Keratinocyte (primary cell): ENCODE data around the gene PLPP1. TPM values are rescaled to one million over a fixed set of nuclear protein-coding genes. Genes with fewer than 3 reads are reported as not detected.

Source experiments
- DNase-seq: peaks from one replicate; pipeline ENCODE4 v3.0.0-alpha.2; 2011; ENCODE audit warnings: low read depth, missing footprints, low spot score
- FAIRE-seq: peaks from 2 replicates; lab custom pipeline; 2011; peaks lifted over from hg19 to GRCh38; lab: Jason Lieb, UNC
- H2AFZ ChIP-seq: 2 replicates; pipeline ENCODE4 v1.6.0; 2012; ENCODE audit warnings: low read length, control low read depth, inconsistent platforms; ENCODE audit not compliant: control insufficient read depth
- H3K27ac ChIP-seq: 2 replicates; pipeline ENCODE4 v1.5.1; 2011; ENCODE audit warnings: low read length; ENCODE audit not compliant: control insufficient read depth, insufficient read depth
- H3K27me3 ChIP-seq: 3 replicates; pipeline ENCODE4 v1.6.0; 2011; ENCODE audit warnings: low read length; ENCODE audit not compliant: control insufficient read depth, insufficient read depth; ENCODE audit errors: extremely low read depth
- H3K36me3 ChIP-seq, 2 experiments: 2 replicates in 1 of 2; 3 replicates in 1 of 2; pipeline ENCODE4 v1.5.1; 2011; ENCODE audit warnings: low read length in 2 of 2, mild to moderate bottlenecking in 1 of 2; ENCODE audit not compliant: control insufficient read depth in 2 of 2, insufficient read depth in 2 of 2; ENCODE audit errors: extremely low read depth in 1 of 2
- H3K4me1 ChIP-seq: 3 replicates; pipeline ENCODE4 v1.5.1; 2011; ENCODE audit warnings: low read length; ENCODE audit not compliant: control insufficient read depth, insufficient read depth; ENCODE audit errors: extremely low read depth
- H3K4me2 ChIP-seq: 3 replicates; pipeline ENCODE4 v1.6.0; 2011; ENCODE audit warnings: low read depth, low read length; ENCODE audit not compliant: control insufficient read depth, insufficient read depth; ENCODE audit errors: extremely low read depth
- H3K4me3 ChIP-seq, 3 experiments: fragments of 200-600 bp in 1 of 3; sonication (generic) in 1 of 3; 2 replicates in 2 of 3; 3 replicates in 1 of 3; pipeline ENCODE4 v1.5.1; 2011 to 2016; ENCODE audit warnings: low read length in 3 of 3, mild to moderate bottlenecking in 3 of 3, control low read depth in 2 of 3, inconsistent platforms in 1 of 3, low read depth in 1 of 3, mixed read lengths in 1 of 3, mixed run types in 1 of 3, moderate library complexity in 1 of 3; ENCODE audit not compliant: control insufficient read depth in 2 of 3, insufficient read depth in 2 of 3; ENCODE audit errors: extremely low read depth in 1 of 3
- H3K79me2 ChIP-seq: 2 replicates; pipeline ENCODE4 v1.6.0; 2012; ENCODE audit warnings: low read length; ENCODE audit not compliant: control insufficient read depth, insufficient read depth
- H3K9ac ChIP-seq: 3 replicates; pipeline ENCODE4 v1.6.0; 2011; ENCODE audit warnings: low read length; ENCODE audit not compliant: control insufficient read depth, insufficient read depth; ENCODE audit errors: extremely low read depth
- H3K9me1 ChIP-seq: 3 replicates; pipeline ENCODE4 v1.6.0; 2011; ENCODE audit warnings: low read length; ENCODE audit not compliant: control insufficient read depth, insufficient read depth; ENCODE audit errors: extremely low read depth
- H3K9me3 ChIP-seq: 2 replicates; pipeline ENCODE4 v1.5.1; 2012; ENCODE audit warnings: low read depth, low read length; ENCODE audit not compliant: control insufficient read depth
- H4K20me1 ChIP-seq: 3 replicates; pipeline ENCODE4 v1.6.0; 2011; ENCODE audit warnings: low read length; ENCODE audit not compliant: control insufficient read depth, insufficient read depth; ENCODE audit errors: extremely low read depth
- EZH2 ChIP-seq: IDR thresholded peaks from one replicate; pipeline ENCODE4 v1.6.1; 2012; ENCODE audit warnings: inconsistent platforms, mild to moderate bottlenecking, low read length, moderate library complexity
- dilution Hi-C: fragments of 300-500 bp; cut with MboI; formaldehyde crosslinking; loops from one replicate; pipeline ENCODE4 v1.7.0; 2020; ENCODE audit warnings: low sequenced_read_pairs; ENCODE audit not compliant: extremely low pct_ligation_motif_present
- polyA plus RNA-seq, 5 experiments: library from polyadenylated mRNA; depleted of rRNA in 3 of 5; stranded (reverse) in 3 of 5; stranded (forward) in 1 of 5; unstranded in 1 of 5; fragments of >200 nt; gene quantifications; 1 replicate in 1 of 5; 2 replicates in 3 of 5; 3 replicates in 1 of 5; pipeline versions ENCODE4 v1.2.1 to v1.2.3, GENCODE V29; 2011 to 2012; ENCODE audit warnings: missing spikeins in 2 of 5, low read depth in 1 of 5, low replicate concordance in 1 of 5
- TF ChIP-seq, protein P1 (sequence below), 3 experiments: IDR thresholded peaks in 1 of 3; conservative IDR thresholded peaks in 1 of 3; optimal IDR thresholded peaks in 1 of 3; 2 replicates in 2 of 3; 3 replicates in 1 of 3; pipeline versions ENCODE3 to v1.5.1; 2011; ENCODE audit warnings: low read length in 3 of 3, mild to moderate bottlenecking in 3 of 3, moderate library complexity in 2 of 3, control low read depth in 1 of 3, inconsistent platforms in 1 of 3; ENCODE audit not compliant: insufficient read depth in 2 of 3; ENCODE audit errors: extremely low read depth in 1 of 3

Gene PLPP1
- polyA plus RNA-seq, 1 donor (not counting 4 experiments of a cell fraction or from before 2014, with no cell fraction given): 13.2 TPM

DNA sequence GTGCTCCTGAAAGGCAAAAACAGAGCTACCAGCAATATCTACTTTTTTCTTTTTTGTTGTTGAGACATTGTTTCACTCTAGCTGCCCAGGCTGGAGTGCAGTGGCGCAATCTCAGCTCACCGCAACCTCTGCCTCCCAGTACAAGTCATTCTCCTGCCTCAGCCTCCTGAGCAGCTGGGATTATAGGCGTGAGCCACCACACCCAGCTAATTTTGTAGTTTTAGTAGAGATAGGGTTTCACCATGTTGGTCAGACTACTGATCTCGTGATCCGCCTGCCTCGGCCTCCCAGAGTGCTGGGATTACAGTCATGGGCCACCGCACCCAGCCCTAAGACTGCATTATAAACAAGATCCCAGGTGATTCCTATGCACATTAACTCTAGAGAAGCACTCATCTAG is 17.0 kb downstream of the PLPP1 start:
- no peaks in the 10 kb centered on the region for H3K36me3 ChIP-seq
- FAIRE-seq (no peak), DNase-seq (no peak)
- H3K27me3 ChIP-seq: no peaks in the 10 kb centered on the region
- no peaks in the 10 kb centered on the region for H3K9me1 ChIP-seq
- H3K4me1 ChIP-seq: no peaks in the 10 kb centered on the region
- no peak overlapping the region for H3K9ac ChIP-seq
- no peak for TF ChIP-seq EZH2
- TF ChIP-seq, protein P1, sequence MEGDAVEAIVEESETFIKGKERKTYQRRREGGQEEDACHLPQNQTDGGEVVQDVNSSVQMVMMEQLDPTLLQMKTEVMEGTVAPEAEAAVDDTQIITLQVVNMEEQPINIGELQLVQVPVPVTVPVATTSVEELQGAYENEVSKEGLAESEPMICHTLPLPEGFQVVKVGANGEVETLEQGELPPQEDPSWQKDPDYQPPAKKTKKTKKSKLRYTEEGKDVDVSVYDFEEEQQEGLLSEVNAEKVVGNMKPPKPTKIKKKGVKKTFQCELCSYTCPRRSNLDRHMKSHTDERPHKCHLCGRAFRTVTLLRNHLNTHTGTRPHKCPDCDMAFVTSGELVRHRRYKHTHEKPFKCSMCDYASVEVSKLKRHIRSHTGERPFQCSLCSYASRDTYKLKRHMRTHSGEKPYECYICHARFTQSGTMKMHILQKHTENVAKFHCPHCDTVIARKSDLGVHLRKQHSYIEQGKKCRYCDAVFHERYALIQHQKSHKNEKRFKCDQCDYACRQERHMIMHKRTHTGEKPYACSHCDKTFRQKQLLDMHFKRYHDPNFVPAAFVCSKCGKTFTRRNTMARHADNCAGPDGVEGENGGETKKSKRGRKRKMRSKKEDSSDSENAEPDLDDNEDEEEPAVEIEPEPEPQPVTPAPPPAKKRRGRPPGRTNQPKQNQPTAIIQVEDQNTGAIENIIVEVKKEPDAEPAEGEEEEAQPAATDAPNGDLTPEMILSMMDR (optimal IDR thresholded peaks at IDR 0.05 in 1 of 3, IDR thresholded peaks at IDR 0.05 in 1 of 3, conservative IDR thresholded peaks at IDR 0.05 in 1 of 3; ENCODE audit: extremely low read depth in 1 of 3, insufficient read depth in 2 of 3, low read length in 3 of 3): no peak
- H3K4me2 ChIP-seq: no peak overlapping the region
- H3K79me2 ChIP-seq: no peaks in the 10 kb centered on the region
- no peak overlapping the region for H2AFZ ChIP-seq
- no peaks in the 10 kb centered on the region for H4K20me1 ChIP-seq
- dilution Hi-C loops: no loop called here
- no peak overlapping the region for H3K27ac ChIP-seq
- no peak overlapping the region for H3K4me3 ChIP-seq
- H3K9me3 ChIP-seq: no peaks in the 10 kb centered on the region

DNA sequence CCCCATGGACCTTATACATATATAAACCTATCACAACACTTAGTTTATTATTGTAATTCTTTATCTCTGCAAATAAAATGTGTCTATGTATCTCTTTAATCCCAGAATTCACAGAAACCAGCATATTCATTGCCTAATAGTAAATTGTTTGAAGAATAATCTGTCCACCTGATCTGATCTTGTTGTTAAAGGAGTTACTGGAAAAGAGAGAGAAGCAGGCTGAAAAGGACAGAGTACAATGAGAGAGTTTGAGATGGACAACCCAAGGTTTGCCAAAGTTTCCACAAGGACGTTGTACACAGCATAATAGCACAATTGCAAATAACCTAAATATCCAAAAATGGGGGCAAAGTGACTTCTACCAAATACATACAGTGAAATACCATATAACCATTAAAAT is 23.8 kb downstream of the PLPP1 start:
- TF ChIP-seq, protein P1 (optimal IDR thresholded peaks at IDR 0.05 in 1 of 3, IDR thresholded peaks at IDR 0.05 in 1 of 3, conservative IDR thresholded peaks at IDR 0.05 in 1 of 3; ENCODE audit: extremely low read depth in 1 of 3, insufficient read depth in 2 of 3, low read length in 3 of 3): no peak
- no peak for TF ChIP-seq EZH2

More for the DNA sequence above, 23.8 kb downstream of the PLPP1 start:
- H3K4me2 ChIP-seq: no peak overlapping the region
- H3K27ac ChIP-seq: no peak overlapping the region
- DNase-seq (no peak), FAIRE-seq (no peak)
- no peaks in the 10 kb centered on the region for H3K9me1 ChIP-seq
- no peak overlapping the region for H3K9ac ChIP-seq
- H3K4me1 ChIP-seq: no peaks in the 10 kb centered on the region
- no peaks in the 10 kb centered on the region for H3K79me2 ChIP-seq
- dilution Hi-C loops: no loop called here
- H3K9me3 ChIP-seq: no peaks in the 10 kb centered on the region
- no peak overlapping the region for H2AFZ ChIP-seq
- no peaks in the 10 kb centered on the region for H3K36me3 ChIP-seq
- H4K20me1 ChIP-seq: no peaks in the 10 kb centered on the region
- H3K4me3 ChIP-seq: no peak overlapping the region
- no peaks in the 10 kb centered on the region for H3K27me3 ChIP-seq
